GM12878 (cell line): ENCODE measurements around the gene TTLL1. TPM values are rescaled to one million over a fixed set of nuclear protein-coding genes. Genes with fewer than 3 reads are reported as not detected.

Experiments used
- ATAC-seq: fragments of 200-7000 bp; cut with Tn5 transposase; 3 replicates; pipeline ENCODE4 v1.9.1; 2020; ENCODE audit warnings: mild to moderate bottlenecking, moderate library complexity
- BruUV-seq: library from RNA; stranded (reverse); fragments of 400-500 nt; replicated peaks from 2 replicates; lab custom pipeline; 2021; lab: Mats Ljungman, UMichigan
- CTCF ChIA-PET: fragments of 300-600 bp; sonication (Branson Sonifier 250); formaldehyde crosslinking; extraction: SDS; loops from one replicate; lab custom pipeline; 2021; ENCODE audit warnings: inconsistent platforms; lab: Yijun Ruan, JAX
- POLR2A ChIA-PET: fragments of 350-600 bp; formaldehyde crosslinking; extraction: SDS; loops from one replicate; lab custom pipeline; 2021; ENCODE audit warnings: inconsistent platforms; lab: Charles Lee
- RAD21 ChIA-PET: fragments of 300-600 bp; sonication (Branson Sonifier 250); formaldehyde crosslinking; loops from one replicate; lab custom pipeline; 2023; ENCODE audit warnings: antibody characterized with exemption; ENCODE audit not compliant: unreplicated experiment; lab: Charles Lee
- SMC1A ChIA-PET: fragments of 300-600 bp; sonication (Branson Sonifier 250); formaldehyde crosslinking; loops from one replicate; lab custom pipeline; 2023; ENCODE audit not compliant: unreplicated experiment, uncharacterized antibody; lab: Charles Lee
- DNase-seq: peaks from one replicate; pipeline ENCODE4 v3.0.0-alpha.2; 2011; ENCODE audit warnings: low read depth, low spot score
- FAIRE-seq: peaks from 3 replicates; lab custom pipeline; 2011; peaks lifted over from hg19 to GRCh38; lab: Jason Lieb, UNC
- H2AFZ ChIP-seq: 2 replicates; pipeline ENCODE4 v1.6.0; 2011; ENCODE audit warnings: low read depth, low read length, control low read depth; ENCODE audit not compliant: control insufficient read depth
- H3K27ac ChIP-seq: 2 replicates; pipeline ENCODE4 v1.5.1; 2011; ENCODE audit warnings: control low read depth; ENCODE audit not compliant: control insufficient read depth, insufficient read depth
- H3K27me3 ChIP-seq, 2 experiments: replicated peaks in 1 of 2; 2 replicates each; pipeline versions ENCODE4 v1.6.0 to v1.6.1; 2011; ENCODE audit warnings: low read length in 1 of 2; ENCODE audit not compliant: control insufficient read depth in 2 of 2, insufficient read depth in 2 of 2
- H3K36me3 ChIP-seq, 2 experiments: 2 replicates each; pipeline ENCODE4 v1.5.1; 2011; ENCODE audit warnings: low read length in 1 of 2; ENCODE audit not compliant: control insufficient read depth in 2 of 2, insufficient read depth in 2 of 2
- H3K4me1 ChIP-seq: 2 replicates; pipeline ENCODE4 v1.6.1; 2011; ENCODE audit warnings: mild to moderate bottlenecking, low read length, moderate library complexity, mixed read lengths; ENCODE audit not compliant: control insufficient read depth, insufficient read depth
- H3K4me2 ChIP-seq: 2 replicates; pipeline ENCODE4 v1.6.0; 2011; ENCODE audit warnings: control low read depth; ENCODE audit not compliant: control insufficient read depth, insufficient read depth
- H3K4me3 ChIP-seq: fragments of 200-600 bp; sonication (generic); 2 replicates; pipeline ENCODE4 v1.5.1; 2016
- H3K79me2 ChIP-seq: 2 replicates; pipeline ENCODE4 v1.6.0; 2011; ENCODE audit warnings: low read length; ENCODE audit not compliant: control insufficient read depth, insufficient read depth
- H3K9ac ChIP-seq: 2 replicates; pipeline ENCODE4 v1.8.0; 2011; ENCODE audit warnings: low read length, control low read depth, mixed read lengths; ENCODE audit not compliant: control insufficient read depth, insufficient read depth
- H3K9me3 ChIP-seq: replicated peaks from 3 replicates; pipeline ENCODE4 v1.5.1; 2011; ENCODE audit warnings: mild to moderate bottlenecking, low read length; ENCODE audit not compliant: control insufficient read depth, insufficient read depth
- H4K20me1 ChIP-seq: 2 replicates; pipeline ENCODE4 v1.6.0; 2011; ENCODE audit not compliant: control insufficient read depth, insufficient read depth
- ASH2L ChIP-seq: fragments of 300-600, 200-600 bp; sonication (generic); IDR thresholded peaks from 2 replicates; pipeline ENCODE4 v1.6.1; 2017; ENCODE audit warnings: low read depth, mild to moderate bottlenecking, borderline replicate concordance
- ATF3 ChIP-seq: IDR thresholded peaks from 2 replicates; pipeline ENCODE4 v1.6.1; 2011; ENCODE audit warnings: low read depth, mild to moderate bottlenecking, low read length, moderate library complexity, borderline replicate concordance; ENCODE audit errors: extremely low read depth
- CBFB ChIP-seq: IDR thresholded peaks from 2 replicates; pipeline ENCODE4 v1.6.1; 2016; ENCODE audit warnings: antibody characterized with exemption, low read depth
- CEBPB ChIP-seq, 2 experiments: fragments of 150-350 bp in 1 of 2; IDR thresholded peaks; 2 replicates each; pipeline ENCODE4 v1.6.1; 2012 to 2014; ENCODE audit warnings: low read depth in 2 of 2, low read length in 2 of 2, borderline replicate concordance in 1 of 2, inconsistent platforms in 1 of 2
- HDGF ChIP-seq: fragments of 450-650 bp; IDR thresholded peaks from 2 replicates; pipeline ENCODE4 v1.6.1; 2016; ENCODE audit warnings: antibody characterized with exemption
- IRF3 ChIP-seq: fragments of 450-650 bp; IDR thresholded peaks from 2 replicates; pipeline ENCODE4 v1.6.1; 2014; ENCODE audit warnings: mild to moderate bottlenecking
- KDM1A ChIP-seq: fragments of 200-600 bp; sonication (generic); IDR thresholded peaks from 2 replicates; pipeline ENCODE4 v1.6.1; 2016; ENCODE audit warnings: borderline replicate concordance
- NR2C2 ChIP-seq: IDR thresholded peaks from 2 replicates; pipeline ENCODE4 v1.6.1; 2011; ENCODE audit warnings: borderline replicate concordance, low read depth; ENCODE audit not compliant: control insufficient read depth, insufficient read length
- POLR2AphosphoS2 ChIP-seq: IDR thresholded peaks from 2 replicates; pipeline ENCODE4 v1.6.1; 2011; ENCODE audit warnings: low read depth, mild to moderate bottlenecking, low read length, improper control_type of control experiment, moderate library complexity
- RBBP5 ChIP-seq: fragments of 200-600 bp; sonication (generic); conservative IDR thresholded peaks from 2 replicates; pipeline ENCODE4 v1.6.1; 2016
- RFX5 ChIP-seq: IDR thresholded peaks from 2 replicates; pipeline ENCODE4 v1.6.1; 2011; ENCODE audit warnings: low read depth, low read length, improper control_type of control experiment
- RUNX3 ChIP-seq: IDR thresholded peaks from 2 replicates; pipeline ENCODE4 v1.6.1; 2012; ENCODE audit warnings: low read length, inconsistent platforms
- SMARCA5 ChIP-seq: fragments of 450-650 bp; IDR thresholded peaks from 2 replicates; pipeline ENCODE4 v1.6.1; 2017; ENCODE audit warnings: mild to moderate bottlenecking
- SP1 ChIP-seq: IDR thresholded peaks from one replicate; pipeline ENCODE4 v1.6.1; 2011; ENCODE audit warnings: low read depth, low read length
- SUPT20H ChIP-seq: IDR thresholded peaks from 2 replicates; pipeline ENCODE4 v1.6.1; 2011; ENCODE audit warnings: low read depth, mild to moderate bottlenecking, low read length, moderate library complexity, borderline replicate concordance; ENCODE audit not compliant: control insufficient read depth
- USF1 ChIP-seq: IDR thresholded peaks from 2 replicates; pipeline ENCODE4 v1.6.1; 2011; ENCODE audit warnings: borderline replicate concordance, low read depth, mild to moderate bottlenecking, moderate library complexity, mixed read lengths, low read length; ENCODE audit not compliant: insufficient read depth; ENCODE audit errors: extremely low read length
- ZBED1 ChIP-seq: IDR thresholded peaks from 2 replicates; pipeline ENCODE4 v1.6.1; 2016; ENCODE audit warnings: borderline replicate concordance
- ZSCAN29 ChIP-seq: fragments of 450-650 bp; IDR thresholded peaks from 2 replicates; pipeline ENCODE4 v1.6.1; 2017; ENCODE audit warnings: mild to moderate bottlenecking, moderate library complexity
- WGBS: methylation state at CpG from one replicate; pipeline ENCODE4 v1.1.6; 2016; ENCODE audit warnings: low lambda C conversion rate; ENCODE audit not compliant: insufficient replicate concordance, insufficient coverage; ENCODE audit errors: missing lambda C conversion rate; 5-methylcytosine and 5-hydroxymethylcytosine counted together
- in situ Hi-C: fragments of 300-500 bp; cut with MboI; formaldehyde crosslinking; loops from 9 replicates; pipeline ENCODE4 v1.14.3; 2018; ENCODE audit warnings: mixed read lengths
- intact Hi-C: fragments of 100-400 bp; cut with micrococcal nuclease; formaldehyde crosslinking; loops from one replicate; pipeline ENCODE4 v1.14.2; 2022; ENCODE audit not compliant: unreplicated experiment
- polyA plus RNA-seq, 11 experiments: library from polyadenylated mRNA; depleted of rRNA in 4 of 11; unstranded in 6 of 11; stranded (reverse) in 5 of 11; fragments of >200 nt; fragmentation: Nextera tagmentation in 4 of 11; fragmentation: Illumina TruSeq in 1 of 11; extraction: Ambion mirVana in 4 of 11; extraction: Trizol in 1 of 11; gene quantifications; 1 replicate in 1 of 11; 2 replicates in 10 of 11; pipeline versions ENCODE4 v1.2.1 to v1.2.3, GENCODE V29; 2011 to 2016; ENCODE audit warnings: inconsistent platforms in 2 of 11, missing spikeins in 2 of 11, low read depth in 1 of 11
- total RNA-seq, 4 experiments: library from RNA; depleted of rRNA in 3 of 4; stranded (reverse); fragments of >200 nt in 3 of 4; fragmentation: Illumina TruSeq in 1 of 4; extraction: Trizol in 1 of 4; gene quantifications; 2 replicates each; pipeline versions ENCODE4 v1.2.1 to v1.2.3, GENCODE V29; 2013 to 2021
- TF ChIP-seq, protein P1 (sequence below): IDR thresholded peaks from 2 replicates; pipeline ENCODE4 v1.6.1; 2011; ENCODE audit warnings: low read depth, low read length, improper control_type of control experiment, borderline replicate concordance

TTLL1 gene
- total and polyA plus RNA-seq, 10 of the 15 experiments (the other 5 are each of a cell fraction or from before 2014, with no cell fraction given) = 0.39 to 4.8 (median 3.2) TPM

- H2AFZ ChIP-seq = no peak overlapping the region
- H3K79me2 ChIP-seq = no peaks in the 10 kb centered on the region
- 97% methylated on average over 17 of the region's 17 CpGs for WGBS
- ChIA-PET CTCF (interaction anchor here (1.1 kb wide), 1 partner anchor 11 kb away, joined by 3 read pairs; no protein-coding TSS in a partner anchor), POLR2A (no interaction called here), SMC1A (no interaction called here), RAD21 (no interaction called here)
- intact Hi-C loops = no loop called here
- H3K27ac ChIP-seq = no peak overlapping the region
- no peak for FAIRE-seq
- no peak overlapping the region for H3K4me3 ChIP-seq
- ATAC-seq = no peak
- H3K4me2 ChIP-seq = no peak overlapping the region
- BruUV-seq = no TSS peak
- in situ Hi-C loops = no loop called here
- H3K36me3 ChIP-seq = peaks cover 6 to 19% of the 10 kb centered on the region in 2 experiments
- no peak for TF ChIP-seq SP1
- no peak for TF ChIP-seq SMARCA5
- TF ChIP-seq USF1 = no peak
- TF ChIP-seq RFX5 = no peak
- no peak for TF ChIP-seq POLR2AphosphoS2
- TF ChIP-seq IRF3 = no peak
- TF ChIP-seq, protein P1, sequence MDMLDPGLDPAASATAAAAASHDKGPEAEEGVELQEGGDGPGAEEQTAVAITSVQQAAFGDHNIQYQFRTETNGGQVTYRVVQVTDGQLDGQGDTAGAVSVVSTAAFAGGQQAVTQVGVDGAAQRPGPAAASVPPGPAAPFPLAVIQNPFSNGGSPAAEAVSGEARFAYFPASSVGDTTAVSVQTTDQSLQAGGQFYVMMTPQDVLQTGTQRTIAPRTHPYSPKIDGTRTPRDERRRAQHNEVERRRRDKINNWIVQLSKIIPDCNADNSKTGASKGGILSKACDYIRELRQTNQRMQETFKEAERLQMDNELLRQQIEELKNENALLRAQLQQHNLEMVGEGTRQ = no peak
- TF ChIP-seq SUPT20H = no peak
- TF ChIP-seq ZBED1 = no peak
- no peak for TF ChIP-seq CBFB
- no peak for TF ChIP-seq CEBPB (IDR thresholded peaks at IDR 0.05; ENCODE audit: borderline replicate concordance in 1 of 2, low read depth in 2 of 2, low read length in 2 of 2)
- TF ChIP-seq ATF3 = no peak
- no peak for TF ChIP-seq ZSCAN29
- TF ChIP-seq KDM1A = no peak
- no peak for TF ChIP-seq RBBP5
- TF ChIP-seq ASH2L = no peak
- no peak for TF ChIP-seq RUNX3
- no peak for TF ChIP-seq HDGF
- no peak for TF ChIP-seq NR2C2
- no peak for DNase-seq
- no peaks in the 10 kb centered on the region for H3K9me3 ChIP-seq
- no peak overlapping the region for H3K9ac ChIP-seq
- H4K20me1 ChIP-seq = no peaks in the 10 kb centered on the region
- H3K27me3 ChIP-seq = no peaks in the 10 kb centered on the region
- H3K4me1 ChIP-seq = peaks cover 28% of the 10 kb centered on the region
These were observed 42.7 kb upstream of the TTLL1 start for GRCh38 chr22:43131773-43132501.
